ENCODE measurements around the gene GAST. TPM values are rescaled to one million over a fixed set of nuclear protein-coding genes. Genes with fewer than 3 reads are reported as not detected.

Gene GAST
- total and polyA plus RNA-seq, 2 of the 13 experiments (the other 11 are each of a cell fraction or from before 2014, with no cell fraction given) = 0.32 to 0.42 TPM

DNA sequence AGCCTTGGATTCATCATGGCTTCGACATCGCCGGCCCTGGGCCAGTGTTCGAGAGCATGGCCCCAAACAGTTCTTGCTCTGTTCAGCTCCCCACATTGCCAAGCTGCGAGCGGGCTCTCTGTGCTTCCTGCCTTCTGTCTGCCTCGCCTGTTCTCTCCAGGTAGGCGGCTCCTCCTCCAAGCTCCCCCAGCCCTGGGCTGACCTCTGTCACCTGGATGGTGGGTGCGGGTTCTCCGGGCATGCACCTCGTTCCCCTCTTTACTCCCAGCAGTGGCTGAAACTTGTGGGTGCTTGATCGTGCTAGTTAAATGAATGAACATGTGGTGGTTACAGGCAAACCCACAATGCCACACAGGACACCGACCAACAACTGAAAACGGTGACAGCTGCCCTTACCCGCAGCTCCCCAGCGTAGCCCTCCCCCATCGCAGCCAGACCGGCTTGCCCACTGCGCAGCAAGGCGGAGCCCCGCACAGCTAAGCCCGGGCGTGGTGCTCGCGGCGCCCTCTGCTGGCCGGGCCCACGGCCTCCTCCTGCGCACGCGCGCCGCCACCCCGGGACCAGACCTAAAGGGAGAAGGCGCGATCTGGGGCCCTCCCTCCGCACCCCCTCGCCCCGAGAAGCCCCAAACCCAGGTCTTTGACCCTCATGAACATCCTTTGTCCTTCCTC, 46.4 kb upstream of the GAST start (continued):
- TF ChIP-seq, protein P1, sequence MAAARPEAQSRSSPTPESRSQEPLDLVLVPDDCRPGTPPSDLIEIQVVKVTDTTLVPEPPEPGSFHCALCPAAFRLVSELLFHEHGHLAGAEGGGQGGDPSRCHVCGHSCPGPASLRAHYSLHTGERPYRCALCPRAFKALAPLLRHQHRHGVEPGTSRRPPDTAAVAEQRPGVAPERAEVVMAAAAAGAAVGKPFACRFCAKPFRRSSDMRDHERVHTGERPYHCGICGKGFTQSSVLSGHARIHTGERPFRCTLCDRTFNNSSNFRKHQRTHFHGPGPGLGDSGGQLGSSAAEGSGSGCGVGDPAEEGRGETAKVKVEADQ (CRISPR knock-in tag; IDR thresholded peaks at IDR 0.05; ENCODE audit: borderline replicate concordance) = 0 out of 2 replicates have a peak, but pooled peaks have one; percentile 20
- TF ChIP-seq RAD21 (CRISPR knock-in tag; IDR thresholded peaks at IDR 0.05) (peak; percentile 54), NFATC3 (CRISPR knock-in tag; IDR thresholded peaks at IDR 0.05) (no peak), GATAD2A (CRISPR knock-in tag; IDR thresholded peaks at IDR 0.05) (peak; percentile 54), ZNF160 (CRISPR knock-in tag; IDR thresholded peaks at IDR 0.05) (no peak), REL (CRISPR knock-in tag; conservative IDR thresholded peaks at IDR 0.05) (no peak), NCOA1 (CRISPR knock-in tag; IDR thresholded peaks at IDR 0.05) (no peak), HNRNPUL1 (IDR thresholded peaks at IDR 0.05; ENCODE audit: low read depth, low read length) (no peak), ZFP36 (IDR thresholded peaks at IDR 0.05; ENCODE audit: borderline replicate concordance, low read depth, low read length, partially characterized antibody) (no peak), NR2C2 (CRISPR knock-in tag; IDR thresholded peaks at IDR 0.05; ENCODE audit: borderline replicate concordance) (no peak), ZNF781 (CRISPR knock-in tag; IDR thresholded peaks at IDR 0.05; ENCODE audit: borderline replicate concordance, not compliant biosample characterization) (peak; percentile 34), TCF7L2 (IDR thresholded peaks at IDR 0.05; ENCODE audit: low read depth, low read length) (no peak), MTF2 (CRISPR knock-in tag; IDR thresholded peaks at IDR 0.05; ENCODE audit: borderline replicate concordance) (no peak; the same call in 1 of the 2 replicates), ZSCAN30 (CRISPR knock-in tag; IDR thresholded peaks at IDR 0.05) (no peak), CC2D1A (CRISPR knock-in tag; IDR thresholded peaks at IDR 0.05) (no peak), NONO (IDR thresholded peaks at IDR 0.05) (no peak), NONO (CRISPR knock-in tag; conservative IDR thresholded peaks at IDR 0.05) (no peak; the same call in 1 of the 2 replicates)
- TF ChIP-seq, protein P2, sequence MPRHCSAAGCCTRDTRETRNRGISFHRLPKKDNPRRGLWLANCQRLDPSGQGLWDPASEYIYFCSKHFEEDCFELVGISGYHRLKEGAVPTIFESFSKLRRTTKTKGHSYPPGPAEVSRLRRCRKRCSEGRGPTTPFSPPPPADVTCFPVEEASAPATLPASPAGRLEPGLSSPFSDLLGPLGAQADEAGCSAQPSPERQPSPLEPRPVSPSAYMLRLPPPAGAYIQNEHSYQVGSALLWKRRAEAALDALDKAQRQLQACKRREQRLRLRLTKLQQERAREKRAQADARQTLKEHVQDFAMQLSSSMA (CRISPR knock-in tag; IDR thresholded peaks at IDR 0.05) = 0 out of 2 replicates have a peak, but pooled peaks have one; percentile 58
- TF ChIP-seq, protein P3, sequence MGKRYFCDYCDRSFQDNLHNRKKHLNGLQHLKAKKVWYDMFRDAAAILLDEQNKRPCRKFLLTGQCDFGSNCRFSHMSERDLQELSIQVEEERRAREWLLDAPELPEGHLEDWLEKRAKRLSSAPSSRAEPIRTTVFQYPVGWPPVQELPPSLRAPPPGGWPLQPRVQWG (CRISPR knock-in tag; IDR thresholded peaks at IDR 0.05; ENCODE audit: borderline replicate concordance, low read depth) = no peak
- TF ChIP-seq, protein P4, sequence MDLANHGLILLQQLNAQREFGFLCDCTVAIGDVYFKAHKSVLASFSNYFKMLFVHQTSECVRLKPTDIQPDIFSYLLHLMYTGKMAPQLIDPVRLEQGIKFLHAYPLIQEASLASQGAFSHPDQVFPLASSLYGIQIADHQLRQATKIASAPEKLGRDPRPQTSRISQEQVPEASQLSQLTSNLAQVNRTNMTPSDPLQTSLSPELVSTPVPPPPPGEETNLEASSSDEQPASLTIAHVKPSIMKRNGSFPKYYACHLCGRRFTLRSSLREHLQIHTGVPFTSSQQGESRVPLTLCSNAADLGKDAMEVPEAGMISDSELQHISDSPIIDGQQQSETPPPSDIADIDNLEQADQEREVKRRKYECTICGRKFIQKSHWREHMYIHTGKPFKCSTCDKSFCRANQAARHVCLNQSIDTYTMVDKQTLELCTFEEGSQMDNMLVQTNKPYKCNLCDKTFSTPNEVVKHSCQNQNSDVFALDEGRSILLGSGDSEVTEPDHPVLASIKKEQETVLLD (CRISPR knock-in tag; IDR thresholded peaks at IDR 0.05; ENCODE audit: low read depth) = no peak
- TF ChIP-seq, protein P5, sequence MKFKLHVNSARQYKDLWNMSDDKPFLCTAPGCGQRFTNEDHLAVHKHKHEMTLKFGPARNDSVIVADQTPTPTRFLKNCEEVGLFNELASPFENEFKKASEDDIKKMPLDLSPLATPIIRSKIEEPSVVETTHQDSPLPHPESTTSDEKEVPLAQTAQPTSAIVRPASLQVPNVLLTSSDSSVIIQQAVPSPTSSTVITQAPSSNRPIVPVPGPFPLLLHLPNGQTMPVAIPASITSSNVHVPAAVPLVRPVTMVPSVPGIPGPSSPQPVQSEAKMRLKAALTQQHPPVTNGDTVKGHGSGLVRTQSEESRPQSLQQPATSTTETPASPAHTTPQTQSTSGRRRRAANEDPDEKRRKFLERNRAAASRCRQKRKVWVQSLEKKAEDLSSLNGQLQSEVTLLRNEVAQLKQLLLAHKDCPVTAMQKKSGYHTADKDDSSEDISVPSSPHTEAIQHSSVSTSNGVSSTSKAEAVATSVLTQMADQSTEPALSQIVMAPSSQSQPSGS (CRISPR knock-in tag; IDR thresholded peaks at IDR 0.05) = 0 out of 2 replicates have a peak, but pooled peaks have one; percentile 19
- TF ChIP-seq, protein P6, sequence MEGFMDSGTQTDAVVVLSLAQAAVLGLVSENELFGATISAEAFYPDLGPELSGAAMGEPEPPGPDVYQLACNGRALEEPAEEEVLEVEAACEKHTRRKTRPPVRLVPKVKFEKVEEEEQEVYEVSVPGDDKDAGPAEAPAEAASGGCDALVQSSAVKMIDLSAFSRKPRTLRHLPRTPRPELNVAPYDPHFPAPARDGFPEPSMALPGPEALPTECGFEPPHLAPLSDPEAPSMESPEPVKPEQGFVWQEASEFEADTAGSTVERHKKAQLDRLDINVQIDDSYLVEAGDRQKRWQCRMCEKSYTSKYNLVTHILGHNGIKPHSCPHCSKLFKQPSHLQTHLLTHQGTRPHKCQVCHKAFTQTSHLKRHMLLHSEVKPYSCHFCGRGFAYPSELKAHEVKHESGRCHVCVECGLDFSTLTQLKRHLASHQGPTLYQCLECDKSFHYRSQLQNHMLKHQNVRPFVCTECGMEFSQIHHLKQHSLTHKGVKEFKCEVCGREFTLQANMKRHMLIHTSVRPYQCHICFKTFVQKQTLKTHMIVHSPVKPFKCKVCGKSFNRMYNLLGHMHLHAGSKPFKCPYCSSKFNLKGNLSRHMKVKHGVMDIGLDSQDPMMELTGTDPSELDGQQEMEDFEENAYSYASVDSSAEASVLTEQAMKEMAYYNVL (CRISPR knock-in tag; IDR thresholded peaks at IDR 0.05; ENCODE audit: borderline replicate concordance) = 0 out of 2 replicates have a peak, but pooled peaks have one; percentile 23

Measured in HepG2 (cell line).